K562 (cell line): Measurements from ENCODE around the gene VWA1. TPM values are rescaled to one million over a fixed set of nuclear protein-coding genes. Genes with fewer than 3 reads are reported as not detected.
A peak's percentile ranks its signal among the peaks of the same experiment; 100 is the strongest.

Source experiments
- ATAC-seq: fragments of 200-7000 bp; cut with Tn5 transposase; 3 replicates; pipeline ENCODE4 v1.9.1; 2020; ENCODE audit warnings: moderate library complexity
- BruUV-seq: library from RNA; stranded (reverse); fragments of 400-500 nt; replicated peaks from 2 replicates; lab custom pipeline; 2021; lab: Mats Ljungman, UMichigan
- CTCF ChIA-PET: fragments of 300-600 bp; formaldehyde crosslinking; extraction: SDS; loops from one replicate; lab custom pipeline; 2021; ENCODE audit warnings: low intra/inter-chr PET ratio; lab: Yijun Ruan, JAX
- POLR2A ChIA-PET: fragments of 300-600, 350-650 bp; sonication (Branson Sonifier 250); formaldehyde crosslinking; extraction: SDS; loops from one replicate; lab custom pipeline; 2021; ENCODE audit warnings: antibody characterized with exemption, inconsistent platforms; lab: Yijun Ruan, JAX
- DNase-seq, 4 experiments: peaks; one replicate each; pipeline versions ENCODE4 v3.0.0 to v3.0.0-alpha.2; 2011 to 2018; ENCODE audit warnings: low spot score in 3 of 4, mixed read lengths in 3 of 4; ENCODE audit errors: extremely low read depth in 1 of 4
- FAIRE-seq: peaks from 2 replicates; lab custom pipeline; 2011; peaks lifted over from hg19 to GRCh38; lab: Jason Lieb, UNC
- H2AFZ ChIP-seq: 2 replicates; pipeline ENCODE4 v1.6.0; 2011; ENCODE audit warnings: low read depth, low read length, control low read depth, inconsistent platforms
- H3K27ac ChIP-seq: fragments of 200-600 bp; 3 replicates; pipeline ENCODE4 v1.8.0; 2011; ENCODE audit warnings: low read depth, mild to moderate bottlenecking, control low read depth, inconsistent platforms, low read length, moderate library complexity, mixed read lengths; ENCODE audit errors: extremely low read depth
- H3K27me3 ChIP-seq, 2 experiments: fragments of 300-600 bp in 1 of 2; 2 replicates in 1 of 2; 3 replicates in 1 of 2; pipeline versions ENCODE4 v1.6.0 to v1.8.0; 2011; ENCODE audit warnings: inconsistent platforms in 2 of 2, low read length in 2 of 2, mild to moderate bottlenecking in 1 of 2, mixed read lengths in 1 of 2, moderate library complexity in 1 of 2; ENCODE audit not compliant: control insufficient read depth in 2 of 2, insufficient read depth in 2 of 2
- H3K36me3 ChIP-seq: fragments of 300-600 bp; 3 replicates; pipeline ENCODE4 v1.8.0; 2011; ENCODE audit warnings: mild to moderate bottlenecking, low read length, inconsistent platforms; ENCODE audit not compliant: control insufficient read depth, insufficient read depth
- H3K4me1 ChIP-seq, 2 experiments: fragments of 200-600 bp in 1 of 2; replicated peaks in 1 of 2; 2 replicates in 1 of 2; 3 replicates in 1 of 2; pipeline versions ENCODE4 v1.5.1 to v1.8.0; 2011; ENCODE audit warnings: inconsistent platforms in 2 of 2, low read length in 2 of 2, mild to moderate bottlenecking in 1 of 2, mixed read lengths in 1 of 2, moderate library complexity in 1 of 2; ENCODE audit not compliant: control insufficient read depth in 2 of 2, insufficient read depth in 2 of 2
- H3K4me2 ChIP-seq: 2 replicates; pipeline ENCODE4 v1.6.1; 2011; ENCODE audit warnings: low read length, control low read depth, inconsistent platforms, mixed read lengths; ENCODE audit not compliant: insufficient read depth
- H3K4me3 ChIP-seq: fragments of 200-600 bp; sonication (generic), shearing (Covaris generic); 2 replicates; pipeline ENCODE4 v1.5.1; 2016; ENCODE audit warnings: control low read depth, inconsistent platforms
- H3K79me2 ChIP-seq: fragments of 200-600 bp; 3 replicates; pipeline ENCODE4 v1.8.0; 2011; ENCODE audit warnings: low read length, inconsistent platforms; ENCODE audit not compliant: control insufficient read depth, insufficient read depth
- H3K9ac ChIP-seq, 2 experiments: 2 replicates each; pipeline versions ENCODE4 v1.6.0 to v1.6.1; 2011; ENCODE audit warnings: low read depth in 2 of 2, low read length in 2 of 2, control low read depth in 1 of 2, inconsistent platforms in 1 of 2, mild to moderate bottlenecking in 1 of 2, mixed read lengths in 1 of 2; ENCODE audit not compliant: insufficient read depth in 1 of 2
- H3K9me1 ChIP-seq: one replicate; pipeline ENCODE4 v1.6.0; 2011; ENCODE audit warnings: inconsistent platforms, mild to moderate bottlenecking, low read length, moderate library complexity; ENCODE audit not compliant: control insufficient read depth, insufficient read depth
- H3K9me3 ChIP-seq: replicated peaks from 2 replicates; pipeline ENCODE4 v1.5.1; 2011; ENCODE audit warnings: low read depth, low read length, inconsistent platforms; ENCODE audit not compliant: control insufficient read depth, insufficient read depth
- H4K20me1 ChIP-seq: replicated peaks from 2 replicates; pipeline ENCODE4 v1.6.1; 2011; ENCODE audit warnings: low read length, inconsistent platforms, mixed read lengths; ENCODE audit not compliant: control insufficient read depth, insufficient read depth
- BDP1 ChIP-seq: IDR thresholded peaks from 3 replicates; pipeline ENCODE4 v1.6.1; 2011; ENCODE audit not compliant: insufficient read length, insufficient read depth
- CREBBP ChIP-seq: IDR thresholded peaks from one replicate; pipeline ENCODE4 v1.6.1; 2012; ENCODE audit warnings: low read depth, mild to moderate bottlenecking, control low read depth, inconsistent platforms, low read length
- ETV1 ChIP-seq: fragments of 450-650 bp; conservative IDR thresholded peaks from 2 replicates; pipeline ENCODE4 v1.6.1; 2016; ENCODE audit warnings: missing genetic modification characterization, control low read depth, low read depth, missing compliant biosample characterization
- EZH2 ChIP-seq: IDR thresholded peaks from 2 replicates; pipeline ENCODE4 v1.6.1; 2012; ENCODE audit warnings: low read depth, mild to moderate bottlenecking, inconsistent platforms, low read length, borderline replicate concordance
- FOXO4 ChIP-seq: fragments of 450-650 bp; formaldehyde crosslinking; IDR thresholded peaks from 2 replicates; pipeline ENCODE4 v1.4.0; 2020; ENCODE audit warnings: mild to moderate bottlenecking, moderate library complexity
- GATA2 ChIP-seq: sonication (generic); formaldehyde crosslinking; IDR thresholded peaks from 2 replicates; pipeline ENCODE4 v1.4.0; 2020; ENCODE audit warnings: mild to moderate bottlenecking, missing genetic modification reagents
- HMG20B ChIP-seq: fragments of 250-450 bp; sonication (Bioruptor Pico); IDR thresholded peaks from 2 replicates; pipeline ENCODE4 v1.5.0; 2021; ENCODE audit warnings: mild to moderate bottlenecking
- KHSRP ChIP-seq: fragments of 450-650 bp; IDR thresholded peaks from 2 replicates; pipeline ENCODE4 v1.6.1; 2017
- NBN ChIP-seq: fragments of 450-650 bp; IDR thresholded peaks from 2 replicates; pipeline ENCODE4 v1.6.1; 2016; ENCODE audit warnings: low read depth, mild to moderate bottlenecking
- NR1H2 ChIP-seq: sonication (generic); formaldehyde crosslinking; IDR thresholded peaks from 2 replicates; pipeline ENCODE4 v1.4.0; 2020; ENCODE audit warnings: mild to moderate bottlenecking, missing genetic modification reagents
- PHB2 ChIP-seq: fragments of 450-650 bp; IDR thresholded peaks from 2 replicates; pipeline ENCODE4 v1.6.1; 2017; ENCODE audit warnings: low read depth
- PHF8 ChIP-seq: fragments of 200-600 bp; sonication (generic); IDR thresholded peaks from 2 replicates; pipeline ENCODE4 v1.6.1; 2012; ENCODE audit warnings: mixed run types, mild to moderate bottlenecking, inconsistent platforms, low read length, moderate library complexity, borderline replicate concordance
- PRMT5 ChIP-seq: sonication (generic); formaldehyde crosslinking; IDR thresholded peaks from 2 replicates; pipeline ENCODE4 v1.5.0; 2020; ENCODE audit warnings: missing genetic modification reagents
- SIRT6 ChIP-seq: IDR thresholded peaks from one replicate; pipeline ENCODE4 v1.6.1; 2012; ENCODE audit warnings: low read depth, mild to moderate bottlenecking, control low read depth, inconsistent platforms, low read length, moderate library complexity
- SMAD2 ChIP-seq: fragments of 150-350 bp; IDR thresholded peaks from 2 replicates; pipeline ENCODE4 v1.6.1; 2014; ENCODE audit warnings: low read depth, mild to moderate bottlenecking, low read length
- TEAD4 ChIP-seq, 2 experiments: sonication (generic) in 1 of 2; formaldehyde crosslinking in 1 of 2; IDR thresholded peaks; 2 replicates each; pipeline versions ENCODE4 v1.6.1 to v1.8.0; 2012 to 2022; ENCODE audit warnings: borderline replicate concordance in 1 of 2, inconsistent platforms in 1 of 2, low read length in 1 of 2, mild to moderate bottlenecking in 1 of 2, missing genetic modification reagents in 1 of 2
- ZNF766 ChIP-seq: fragments of 200-800 bp; sonication (Bioruptor generic); conservative IDR thresholded peaks from 2 replicates; pipeline ENCODE4 v1.6.1; 2016; ENCODE audit warnings: missing genetic modification characterization, missing compliant biosample characterization
- ZNF830 ChIP-seq: fragments of 250-450 bp; sonication (Bioruptor Pico); IDR thresholded peaks from 2 replicates; pipeline ENCODE4 v1.5.0; 2021; ENCODE audit warnings: mild to moderate bottlenecking
- WGBS: fragments of 100-300 bp; shearing (Covaris generic); methylation state at CpG from one replicate; pipeline ENCODE4 v1.1.6; 2016; ENCODE audit warnings: low coverage, mixed read lengths; ENCODE audit not compliant: insufficient coverage; ENCODE audit errors: missing lambda C conversion rate; 5-methylcytosine and 5-hydroxymethylcytosine counted together
- in situ Hi-C: fragments of 300-500 bp; cut with MboI; formaldehyde crosslinking; loops from 4 replicates; pipeline ENCODE4 v1.15.0; 2018; ENCODE audit warnings: inconsistent platforms, mixed read lengths
- intact Hi-C: fragments of 100-400 bp; cut with micrococcal nuclease; formaldehyde crosslinking; loops from 2 replicates; pipeline ENCODE4 v1.14.2; 2022
- polyA plus RNA-seq, 8 experiments: library from polyadenylated mRNA; depleted of rRNA in 4 of 8; stranded (reverse) in 5 of 8; unstranded in 3 of 8; fragments of >200 nt; fragmentation: Nextera tagmentation in 2 of 8; fragmentation: Illumina TruSeq in 1 of 8; extraction: Ambion mirVana in 2 of 8; extraction: Trizol in 1 of 8; gene quantifications; 2 replicates each; pipeline versions ENCODE4 v1.2.1 to v1.2.3, GENCODE V29; 2011 to 2014; ENCODE audit warnings: inconsistent platforms in 1 of 8, missing spikeins in 1 of 8
- total RNA-seq, 7 experiments: library from RNA; depleted of rRNA in 6 of 7; stranded (reverse); fragments of >200 nt in 6 of 7; fragmentation: Illumina TruSeq in 2 of 7; extraction: Trizol in 2 of 7; gene quantifications; 2 replicates each; pipeline versions ENCODE4 v1.2.1 to v1.2.3, GENCODE V29; 2011 to 2021; ENCODE audit warnings: low replicate concordance in 1 of 7
- TF ChIP-seq, protein P1 (sequence below): fragments of 450-650 bp; IDR thresholded peaks from 2 replicates; pipeline ENCODE4 v1.7.1; 2018; ENCODE audit warnings: mild to moderate bottlenecking, low read depth; ENCODE audit not compliant: partially characterized antibody

The VWA1 gene
- total and polyA plus RNA-seq, 9 of the 15 experiments (the other 6 are each of a cell fraction or from before 2014, with no cell fraction given) = 0.01 to 6.4 (median 0.85) TPM

DNA sequence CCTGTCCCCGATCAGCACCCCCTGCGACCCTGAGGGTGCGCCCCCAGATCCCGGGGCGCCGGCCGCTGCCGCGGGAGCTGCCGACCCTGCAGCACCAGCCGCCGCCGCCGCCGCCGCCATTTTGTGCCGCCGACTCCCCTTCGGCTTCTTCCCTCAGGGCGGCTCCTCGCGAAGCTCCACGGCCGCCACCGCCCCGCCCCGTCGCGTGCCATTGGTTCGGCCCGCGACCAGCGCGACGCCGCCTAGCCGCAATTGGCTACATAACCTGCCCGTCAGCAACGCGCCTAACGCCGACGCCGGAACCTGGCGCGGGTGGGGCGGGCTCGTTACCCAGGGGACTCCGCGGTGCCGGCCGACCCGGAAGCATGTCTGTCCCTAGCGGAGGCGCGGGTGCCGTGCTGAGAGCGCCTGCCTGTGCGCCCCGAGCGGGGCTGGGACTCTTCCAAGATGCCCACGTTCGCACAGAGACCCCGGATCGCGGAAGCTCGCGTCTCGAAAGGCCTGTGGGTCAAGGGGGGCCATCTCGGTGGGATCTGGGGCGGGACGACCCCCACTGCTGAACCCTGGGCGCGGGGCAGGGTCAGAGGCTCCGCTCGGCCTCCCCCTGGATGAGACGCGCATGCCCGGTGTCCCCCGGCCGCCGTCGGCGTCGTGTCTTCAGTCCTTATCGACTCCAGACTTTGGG, 36.2 kb upstream of the VWA1 start, which contains the start of gene CCNL2:
TSS of gene CCNL2 (minus strand) at position 149 of the 685 bp plus-strand sequence. CDS start at position 120, 29 bp downstream.
- Histone ChIP-seq H3K9ac (peak within 1 kb of the TSS; percentile 96 to 100), H3K9me1 (peaks cover 8% of the 10 kb centered on the region), H3K79me2 (peaks cover 75% of the 10 kb centered on the region), H3K4me3 (peak within 1 kb of the TSS; percentile 100), H3K27ac (peak within 1 kb of the TSS; percentile 98), H3K4me1 (peaks cover 19 to 46% of the 10 kb centered on the region in 2 experiments), H3K4me2 (peak within 1 kb of the TSS; percentile 98), H2AFZ (peak within 1 kb of the TSS; percentile 92), H4K20me1 (peaks cover 14% of the 10 kb centered on the region), H3K36me3 (peaks cover 76% of the 10 kb centered on the region), H3K9me3 (no peaks in the 10 kb centered on the region), H3K27me3 (no peaks in the 10 kb centered on the region)
- FAIRE-seq (peak; percentile 85), DNase-seq (peak; percentile 96 to 100 (median 98)), ATAC-seq (peak; percentile 96)
- ChIA-PET POLR2A (interaction anchor here (0.6 to 5.2 kb wide), 18 partner anchors 8 to 440 kb away, joined by 3 to 58 read pairs (median 4); partner anchors contain the start of genes ANKRD65, AURKAIP1 and MRPL20), CTCF (interaction anchor here (0.5 to 1.4 kb wide), 2 partner anchors 34 to 41 kb away, joined by 3 read pairs; no protein-coding TSS in a partner anchor)
- WGBS = under 1% methylated on average over 82 of the region's 86 CpGs
- in situ Hi-C loops = no loop called here
- BruUV-seq = no TSS peak
- intact Hi-C loops = loop anchor here (10.0 kb wide), 1 partner anchor 115 kb away; the partner anchor contains the start of gene ATAD3A
- TF ChIP-seq ZNF766 (CRISPR knock-in tag) (no peak), CREBBP (no peak), PRMT5 (CRISPR knock-in tag) (no peak), NR1H2 (CRISPR knock-in tag) (peak; percentile 90; the same call in 1 of the 2 replicates), NBN (0 out of 2 replicates have a peak, but pooled peaks have one; percentile 55), BDP1 (no peak), FOXO4 (CRISPR knock-in tag) (no peak), GATA2 (no peak), KHSRP (no peak), HMG20B (no peak), PHB2 (no peak), SMAD2 (no peak), TEAD4 (IDR thresholded peaks at IDR 0.05; ENCODE audit: low read length) (no peak), TEAD4 (CRISPR knock-in tag; IDR thresholded peaks at IDR 0.05; ENCODE audit: borderline replicate concordance) (no peak), SIRT6 (no peak), ZNF830 (no peak; the same call in 1 of the 2 replicates), EZH2 (no peak), ETV1 (tag) (peak; percentile 98), PHF8 (peak; percentile 93; the same call in 1 of the 2 replicates)
- TF ChIP-seq, protein P1, sequence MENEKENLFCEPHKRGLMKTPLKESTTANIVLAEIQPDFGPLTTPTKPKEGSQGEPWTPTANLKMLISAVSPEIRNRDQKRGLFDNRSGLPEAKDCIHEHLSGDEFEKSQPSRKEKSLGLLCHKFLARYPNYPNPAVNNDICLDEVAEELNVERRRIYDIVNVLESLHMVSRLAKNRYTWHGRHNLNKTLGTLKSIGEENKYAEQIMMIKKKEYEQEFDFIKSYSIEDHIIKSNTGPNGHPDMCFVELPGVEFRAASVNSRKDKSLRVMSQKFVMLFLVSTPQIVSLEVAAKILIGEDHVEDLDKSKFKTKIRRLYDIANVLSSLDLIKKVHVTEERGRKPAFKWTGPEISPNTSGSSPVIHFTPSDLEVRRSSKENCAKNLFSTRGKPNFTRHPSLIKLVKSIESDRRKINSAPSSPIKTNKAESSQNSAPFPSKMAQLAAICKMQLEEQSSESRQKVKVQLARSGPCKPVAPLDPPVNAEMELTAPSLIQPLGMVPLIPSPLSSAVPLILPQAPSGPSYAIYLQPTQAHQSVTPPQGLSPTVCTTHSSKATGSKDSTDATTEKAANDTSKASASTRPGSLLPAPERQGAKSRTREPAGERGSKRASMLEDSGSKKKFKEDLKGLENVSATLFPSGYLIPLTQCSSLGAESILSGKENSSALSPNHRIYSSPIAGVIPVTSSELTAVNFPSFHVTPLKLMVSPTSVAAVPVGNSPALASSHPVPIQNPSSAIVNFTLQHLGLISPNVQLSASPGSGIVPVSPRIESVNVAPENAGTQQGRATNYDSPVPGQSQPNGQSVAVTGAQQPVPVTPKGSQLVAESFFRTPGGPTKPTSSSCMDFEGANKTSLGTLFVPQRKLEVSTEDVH = peak; percentile 92
